GM21528 (cell line): ENCODE data around the gene AFDN.

ENCODE experiments used
- ATAC-seq: cut with Tn5 transposase; IDR thresholded peaks from one replicate; pipeline ENCODE4 v1.9.1; 2021; ENCODE audit warnings: mild to moderate bottlenecking, moderate library complexity; ENCODE audit not compliant: unreplicated experiment, low FRiP score

AFDN gene

DNA sequence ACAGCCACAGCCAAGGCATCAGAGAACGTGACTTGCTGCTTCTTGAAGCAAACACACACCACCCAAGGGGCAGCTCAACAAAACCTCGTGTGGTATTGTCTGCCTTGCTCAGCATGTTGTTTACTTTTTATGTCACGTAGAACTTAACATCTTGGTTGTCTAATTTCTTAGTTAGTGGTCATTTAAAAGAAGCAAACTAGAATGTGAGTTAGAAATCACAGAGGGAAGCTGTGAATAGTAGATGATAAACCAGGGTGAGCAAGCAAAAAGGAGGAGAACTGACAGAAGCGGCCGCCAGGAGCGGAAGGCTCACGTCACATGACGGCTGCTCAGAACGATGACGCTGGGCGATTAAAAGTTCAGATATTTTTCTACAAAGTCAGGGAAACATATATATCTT, 119.3 kb downstream of the AFDN start:
- no peak for ATAC-seq

DNA sequence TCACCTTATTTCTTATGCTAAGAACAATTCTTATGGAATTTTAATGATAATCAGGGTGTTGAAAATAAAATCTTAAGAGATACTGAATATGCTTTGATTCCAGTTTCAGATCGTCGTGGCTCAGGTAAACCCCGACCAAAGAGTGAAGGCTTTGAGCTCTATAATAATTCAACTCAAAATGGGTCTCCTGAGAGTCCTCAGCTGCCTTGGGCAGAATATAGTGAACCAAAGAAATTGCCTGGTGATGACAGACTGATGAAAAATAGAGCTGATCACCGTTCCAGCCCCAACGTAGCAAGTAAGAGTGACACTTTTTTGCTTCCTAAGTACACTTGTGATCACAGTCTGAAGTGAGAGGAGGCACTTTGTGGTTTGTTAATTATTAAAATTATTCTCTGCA, 119.9 kb downstream of the AFDN start:
- ATAC-seq, result no peak

DNA sequence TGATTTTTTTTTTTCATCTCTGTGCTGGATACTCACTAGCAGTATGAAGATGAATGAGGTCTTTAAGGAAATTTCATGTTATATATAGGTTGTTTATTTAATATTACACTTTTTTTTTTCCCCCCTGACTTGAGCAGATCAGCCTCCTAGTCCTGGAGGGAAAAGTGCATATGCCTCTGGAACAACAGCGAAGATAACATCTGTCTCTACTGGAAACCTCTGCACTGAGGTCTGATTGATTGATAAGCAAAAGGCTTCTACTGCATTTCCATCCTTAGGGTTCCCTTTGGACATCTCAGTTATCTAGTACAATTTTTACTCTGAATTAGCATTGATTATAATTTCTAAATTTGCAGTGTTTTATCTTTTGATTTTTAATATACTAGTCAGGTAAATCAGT, 121.0 kb downstream of the AFDN start:
- ATAC-seq, result no peak

DNA sequence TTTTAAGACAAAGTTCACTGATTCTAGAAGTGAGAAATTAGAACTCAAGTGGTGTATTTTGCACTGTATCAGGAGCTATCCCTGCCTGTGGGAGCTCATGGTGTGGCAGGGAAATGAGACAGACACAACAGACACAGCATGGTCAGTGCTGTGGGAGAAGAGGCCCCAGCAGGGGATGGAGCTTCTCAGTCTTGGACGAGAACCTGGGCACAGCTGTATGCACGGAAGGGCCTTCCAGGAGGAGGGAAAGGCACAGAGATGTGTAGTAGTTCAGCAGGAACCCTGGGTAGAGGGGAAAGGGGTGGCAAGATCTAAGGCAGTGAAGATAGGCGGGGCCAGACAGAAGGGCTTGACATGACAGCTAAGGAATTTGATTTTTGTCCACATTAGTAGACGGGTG, 122.0 kb downstream of the AFDN start:
- no peak for ATAC-seq

DNA sequence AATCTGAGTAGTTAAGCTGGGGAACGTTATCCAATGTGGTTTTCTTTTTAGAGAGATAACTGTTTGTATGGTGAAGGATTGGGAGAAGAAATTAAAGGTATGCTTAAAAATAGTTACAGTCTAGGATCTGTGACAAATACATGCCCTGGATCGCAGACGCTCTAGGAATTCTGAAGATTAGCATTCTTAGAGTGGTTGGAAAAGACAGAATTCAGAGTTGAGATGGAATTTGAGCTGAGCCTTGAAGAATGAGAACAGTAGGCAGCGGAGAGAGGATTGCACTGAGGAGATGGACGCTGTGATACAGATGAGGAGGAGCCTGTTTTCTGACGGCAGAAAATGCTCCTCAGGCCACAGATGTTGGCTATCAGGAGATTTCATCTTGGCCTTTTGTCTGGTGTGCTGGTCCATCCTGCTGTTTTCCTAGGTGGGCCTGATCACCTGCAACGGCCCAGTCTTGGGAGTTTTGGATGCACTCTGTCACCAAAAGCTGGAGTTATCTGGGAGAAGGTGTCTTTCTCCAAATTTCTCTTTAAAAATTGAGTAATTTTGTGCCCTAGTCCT, 122.5 kb downstream of the AFDN start:
- ATAC-seq, result no peak

DNA sequence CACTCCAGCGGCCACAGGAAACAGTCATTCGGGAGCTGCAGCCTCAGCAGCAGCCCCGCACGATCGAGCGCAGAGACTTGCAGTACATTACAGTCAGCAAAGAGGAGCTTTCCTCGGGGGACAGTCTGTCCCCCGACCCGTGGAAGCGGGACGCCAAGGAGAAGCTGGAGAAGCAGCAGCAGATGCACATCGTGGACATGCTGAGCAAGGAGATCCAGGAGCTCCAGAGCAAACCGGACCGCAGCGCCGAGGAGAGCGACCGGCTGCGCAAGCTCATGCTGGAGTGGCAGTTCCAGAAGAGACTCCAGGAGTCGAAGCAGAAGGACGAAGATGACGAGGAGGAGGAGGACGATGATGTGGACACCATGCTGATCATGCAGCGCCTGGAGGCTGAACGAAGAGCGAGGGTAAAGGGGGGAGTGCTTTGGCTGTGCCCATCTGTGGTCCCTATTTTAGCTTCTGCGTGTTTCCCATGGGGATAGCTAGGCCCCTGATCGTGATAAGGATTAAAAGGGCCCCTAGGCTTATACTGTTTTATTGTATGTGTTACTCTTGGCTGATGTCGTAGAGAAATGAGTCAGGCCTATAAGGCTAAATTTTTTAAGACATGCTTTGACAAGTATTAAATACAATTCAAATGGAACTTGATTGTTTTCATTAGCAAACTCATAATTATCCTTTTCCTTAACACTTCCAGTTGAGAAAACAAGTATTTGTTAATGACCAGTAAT, 125.2 kb downstream of the AFDN start:
- ATAC-seq, result no peak

DNA sequence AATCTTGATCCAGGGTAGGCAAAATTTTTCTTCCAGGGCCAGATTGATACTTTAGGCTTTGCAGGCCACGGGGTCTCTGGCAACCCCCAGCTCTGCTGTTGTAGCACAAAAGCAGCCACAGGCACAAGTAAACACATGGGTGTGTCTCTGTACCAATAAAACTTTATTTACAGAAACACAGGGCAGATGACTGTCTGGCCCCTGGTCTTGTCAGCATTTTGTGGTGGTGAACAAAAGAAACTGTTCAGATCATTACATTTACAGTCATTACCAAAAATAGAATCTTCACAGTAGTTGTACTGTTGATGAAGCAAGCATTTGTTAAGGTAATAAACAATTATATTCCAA, 125.8 kb downstream of the AFDN start:
- ATAC-seq, result no peak

DNA sequence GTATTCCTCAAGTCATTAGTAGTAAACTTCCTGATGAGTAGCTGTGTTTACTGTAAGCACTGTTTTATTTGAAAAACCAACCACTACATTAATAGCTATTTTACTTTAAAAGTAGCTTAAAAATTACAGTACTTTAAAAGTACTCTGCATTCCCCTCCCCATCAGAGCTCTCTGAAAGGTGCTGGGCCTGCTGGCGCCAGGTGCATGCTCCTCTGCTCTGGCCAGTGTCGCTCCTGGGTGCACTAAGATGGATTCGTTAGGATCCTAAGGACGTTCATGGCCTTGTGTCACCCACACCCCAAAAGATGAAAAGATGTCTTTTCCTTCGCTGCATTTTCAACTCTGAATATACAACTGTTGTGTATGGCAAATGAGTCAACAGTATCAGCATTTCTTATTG, 126.8 kb downstream of the AFDN start:
- no peak for ATAC-seq

DNA sequence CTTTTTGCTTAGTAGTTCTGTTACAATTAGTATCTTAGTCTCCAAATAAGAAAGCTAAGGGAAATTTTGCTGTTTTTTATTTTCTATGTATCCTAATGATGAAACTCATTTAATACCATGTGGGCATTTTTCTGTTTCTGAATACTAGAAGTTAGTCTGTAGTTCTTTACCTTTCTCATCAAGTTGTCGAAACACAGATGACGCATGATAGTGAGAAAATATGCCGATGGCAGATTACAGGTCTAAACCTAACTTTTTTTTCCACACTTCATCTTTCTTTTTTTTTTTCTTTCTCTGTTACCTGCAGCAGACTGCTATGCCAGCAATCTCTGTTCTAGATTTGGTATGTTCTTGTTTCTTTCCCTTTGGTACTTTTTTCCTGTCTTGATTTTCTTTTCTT, 127.4 kb downstream of the AFDN start:
- ATAC-seq, result no peak

DNA sequence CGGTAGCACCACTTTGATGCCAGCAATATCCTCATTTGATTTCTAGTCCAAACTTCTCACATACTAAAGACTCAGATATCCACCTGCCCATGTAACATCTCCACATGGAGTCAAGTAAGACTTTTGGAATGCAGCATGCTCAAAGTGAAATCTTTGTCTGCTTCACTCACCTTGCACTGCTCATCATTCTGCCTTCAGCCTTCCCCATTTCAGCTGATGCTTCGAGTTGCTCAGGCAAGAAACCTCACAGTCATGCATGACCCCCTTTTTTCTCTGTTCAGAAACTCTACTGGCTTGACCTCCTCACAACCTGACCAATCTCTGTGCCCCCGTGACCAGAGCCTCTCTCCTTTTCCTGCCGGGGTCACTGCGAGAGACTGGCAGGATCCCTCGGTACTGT, 129.8 kb downstream of the AFDN start:
- no peak for ATAC-seq

DNA sequence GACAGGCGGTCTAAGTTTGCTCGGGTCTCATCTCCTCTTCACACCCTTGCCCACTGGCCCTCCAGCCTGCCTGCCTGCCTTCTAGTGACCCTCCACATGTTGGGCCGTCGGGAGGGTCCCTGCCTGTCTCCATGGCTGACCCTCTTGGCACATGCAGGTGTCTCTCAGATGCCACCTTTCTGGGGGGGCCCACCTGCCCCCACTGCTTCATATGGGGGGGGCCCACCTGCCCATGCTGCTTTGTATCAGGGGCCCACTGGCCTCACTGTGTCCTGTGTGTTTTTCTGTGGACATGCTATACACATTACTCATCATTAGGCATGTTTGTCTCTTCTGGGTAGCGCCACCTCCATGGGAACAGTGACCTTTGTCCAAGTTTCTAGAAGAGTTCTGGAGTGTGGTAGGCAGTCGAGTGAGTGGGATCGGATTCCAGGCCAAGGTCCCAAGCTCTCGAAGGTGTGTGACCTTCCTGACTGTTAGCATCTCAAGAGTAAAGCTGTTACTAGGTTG, 130.3 kb downstream of the AFDN start:
- no peak for ATAC-seq

DNA sequence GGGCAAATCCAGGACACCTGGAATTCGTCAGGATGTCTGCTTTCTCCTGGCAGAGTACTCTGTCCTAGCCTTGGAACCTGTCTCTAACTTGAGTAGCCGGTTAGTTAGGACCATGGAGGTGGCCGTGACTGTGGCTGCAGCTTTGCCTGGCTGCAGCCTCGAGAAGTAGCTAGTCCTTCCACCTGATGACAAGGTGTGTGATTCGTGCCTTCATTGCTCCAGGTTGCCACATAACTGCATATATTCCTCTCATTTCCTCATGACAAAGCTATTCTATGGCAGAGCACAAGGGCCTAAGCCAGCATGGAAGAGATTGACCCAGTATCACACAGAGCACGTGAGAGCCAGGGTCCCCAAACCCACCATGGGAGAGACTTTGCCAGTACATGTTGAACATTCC, 130.9 kb downstream of the AFDN start:
- no peak for ATAC-seq

DNA sequence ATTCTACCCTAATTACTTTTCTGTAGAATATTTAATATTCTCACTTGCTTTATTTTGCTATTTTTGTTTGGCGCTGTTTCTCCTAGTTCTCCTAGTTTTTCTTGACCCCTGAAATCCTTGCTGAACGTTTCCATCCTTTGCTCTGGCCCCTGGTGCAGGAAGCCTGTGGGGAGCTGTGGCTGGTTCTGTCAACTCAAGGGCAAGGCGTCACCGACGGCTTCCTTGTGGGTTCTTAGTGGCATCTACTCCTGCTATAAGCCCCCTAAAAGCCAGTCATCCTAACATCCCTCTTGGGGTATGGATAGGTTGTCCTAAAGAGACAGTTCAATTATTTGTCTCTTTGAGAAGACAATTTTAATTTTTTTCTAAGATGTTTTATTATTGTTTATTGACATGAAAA, 133.9 kb downstream of the AFDN start:
- no peak for ATAC-seq

DNA sequence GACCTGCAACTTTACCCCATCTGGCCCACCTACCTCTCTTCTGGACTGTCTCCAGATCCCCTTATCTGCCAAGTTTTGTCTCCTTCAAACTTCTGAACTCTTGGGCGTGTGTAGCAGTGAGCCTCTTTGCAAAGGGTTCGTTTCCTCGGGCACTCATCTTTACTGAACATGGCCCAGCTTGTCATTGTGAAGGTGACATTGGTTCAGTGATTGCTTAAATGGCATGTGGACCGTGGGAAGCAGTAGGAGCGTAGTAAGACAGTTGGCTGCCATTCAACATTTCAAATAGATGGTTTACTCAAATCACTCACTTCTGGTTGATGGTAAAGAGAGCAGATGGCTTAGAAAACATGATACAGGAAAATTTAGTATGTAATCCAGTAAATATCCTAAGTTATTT, 136.0 kb downstream of the AFDN start:
- no peak for ATAC-seq

DNA sequence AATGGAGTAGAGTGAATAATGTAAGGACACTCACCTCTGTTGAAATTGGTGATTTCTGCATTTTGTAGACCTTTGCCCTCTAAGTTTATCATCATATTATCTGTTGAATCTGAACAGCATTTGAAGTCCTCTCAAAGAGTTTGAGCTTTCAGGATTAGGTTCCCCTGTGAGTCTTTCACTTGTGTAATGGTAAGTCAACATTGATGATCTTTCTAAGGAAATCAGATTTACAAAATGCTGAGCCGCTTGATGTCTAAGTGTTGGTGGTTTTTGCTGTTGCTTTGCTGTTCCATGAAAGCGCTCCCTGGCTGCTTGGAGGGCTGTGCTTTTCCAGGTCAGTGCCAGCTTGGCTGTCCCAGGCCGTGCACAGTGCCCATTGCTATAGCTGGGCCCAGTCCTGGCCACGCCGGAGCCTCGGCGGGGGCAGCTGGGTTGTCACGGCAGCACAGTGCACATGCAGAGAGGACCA, 136.9 kb downstream of the AFDN start:
- ATAC-seq, result no peak

DNA sequence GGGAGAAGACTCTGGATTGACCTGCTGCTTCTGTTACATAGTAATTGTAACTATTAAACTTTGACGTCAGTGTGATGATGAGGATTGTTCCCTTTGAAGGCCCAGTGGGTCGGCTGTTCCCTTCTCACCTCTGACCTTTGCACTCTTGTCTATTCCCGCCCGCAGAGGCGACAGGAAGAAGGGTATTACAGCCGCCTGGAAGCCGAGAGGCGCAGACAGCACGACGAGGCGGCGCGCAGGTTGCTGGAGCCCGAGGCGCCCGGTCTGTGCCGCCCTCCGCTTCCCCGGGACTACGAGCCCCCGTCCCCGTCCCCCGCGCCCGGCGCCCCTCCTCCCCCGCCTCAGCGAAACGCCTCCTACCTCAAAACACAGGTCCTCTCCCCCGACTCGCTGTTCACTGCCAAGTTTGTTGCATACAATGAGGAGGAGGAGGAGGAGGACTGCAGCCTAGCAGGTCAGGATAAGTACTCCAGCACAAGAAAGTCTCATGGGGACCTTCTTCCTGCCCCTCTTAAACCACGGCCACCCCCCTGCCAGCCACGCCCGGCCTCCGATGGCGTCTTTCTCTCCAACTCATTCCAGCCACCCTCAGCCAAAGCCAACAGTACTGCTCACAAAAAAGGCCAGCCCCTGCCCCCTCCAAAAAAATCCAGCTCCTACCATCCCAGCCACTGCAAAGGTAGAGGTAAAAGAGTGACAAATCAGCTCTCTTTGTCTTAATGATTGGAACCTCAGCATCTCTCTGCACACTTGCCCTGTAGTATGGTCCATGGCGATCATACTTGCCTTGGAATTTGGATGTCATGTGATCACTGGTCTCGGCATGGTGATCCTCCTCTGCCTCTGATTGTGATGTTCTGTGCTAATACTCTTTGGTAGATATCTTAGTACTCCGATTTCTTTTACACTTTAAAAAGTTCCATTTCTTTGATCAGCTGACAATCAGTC, 139.2 kb downstream of the AFDN start:
- no peak for ATAC-seq

DNA sequence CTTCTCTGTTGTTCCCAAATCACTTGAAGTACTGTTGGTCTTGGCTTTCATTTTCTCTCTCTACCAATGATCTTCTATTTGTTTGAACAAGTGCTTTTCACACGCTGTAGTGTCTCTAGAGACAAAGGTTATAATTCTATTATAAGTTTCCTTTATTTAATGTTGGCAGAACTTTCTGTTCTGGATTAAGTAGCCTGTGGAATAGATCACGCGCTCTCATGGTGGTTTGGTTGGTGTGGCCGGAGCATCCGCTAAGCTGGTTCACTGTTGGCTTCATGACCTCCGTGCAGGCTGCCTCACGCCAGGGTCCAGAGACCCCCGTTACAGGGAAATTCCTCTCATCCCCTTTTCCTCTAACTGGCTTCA, 139.8 kb downstream of the AFDN start:
- ATAC-seq, result no peak

DNA sequence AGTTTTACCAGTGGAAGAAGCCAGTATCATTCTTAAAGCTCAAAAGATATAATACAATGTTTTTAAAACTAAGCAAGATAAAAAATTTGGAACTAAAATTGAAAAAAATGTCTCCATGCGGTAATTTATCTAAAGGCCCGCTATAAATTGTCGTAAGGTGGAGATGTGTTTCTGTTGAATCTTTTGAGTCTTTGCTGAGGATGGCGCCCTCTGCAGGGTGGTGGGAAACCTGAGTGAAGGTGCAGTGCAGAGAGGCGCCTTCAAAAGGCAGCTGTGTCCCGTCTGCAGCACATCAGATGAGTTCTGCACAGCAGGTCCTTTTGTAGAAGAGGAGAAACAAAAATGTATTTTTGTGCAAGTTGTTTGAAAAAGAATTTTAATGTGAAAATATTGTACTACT, 141.4 kb downstream of the AFDN start:
- ATAC-seq, result no peak

DNA sequence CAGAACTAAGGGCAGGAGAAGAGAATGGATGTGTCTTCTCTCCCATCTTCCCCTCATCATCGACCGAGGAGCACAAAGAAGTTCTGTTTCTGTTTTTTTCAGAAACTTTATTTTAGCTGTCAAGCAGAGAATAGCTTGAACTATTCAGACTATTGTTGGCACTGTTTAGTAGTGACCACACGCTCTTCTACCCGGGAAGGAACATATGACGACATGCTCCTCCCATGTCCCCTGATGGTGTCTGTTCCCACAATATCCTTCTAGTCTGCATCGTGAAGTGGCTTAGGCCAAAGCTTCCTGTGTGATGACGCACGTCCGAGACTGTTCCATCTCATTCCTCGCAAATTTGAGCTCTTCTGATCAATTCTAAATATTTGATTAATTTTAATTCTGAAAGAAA, 143.5 kb downstream of the AFDN start:
- ATAC-seq, result no peak

DNA sequence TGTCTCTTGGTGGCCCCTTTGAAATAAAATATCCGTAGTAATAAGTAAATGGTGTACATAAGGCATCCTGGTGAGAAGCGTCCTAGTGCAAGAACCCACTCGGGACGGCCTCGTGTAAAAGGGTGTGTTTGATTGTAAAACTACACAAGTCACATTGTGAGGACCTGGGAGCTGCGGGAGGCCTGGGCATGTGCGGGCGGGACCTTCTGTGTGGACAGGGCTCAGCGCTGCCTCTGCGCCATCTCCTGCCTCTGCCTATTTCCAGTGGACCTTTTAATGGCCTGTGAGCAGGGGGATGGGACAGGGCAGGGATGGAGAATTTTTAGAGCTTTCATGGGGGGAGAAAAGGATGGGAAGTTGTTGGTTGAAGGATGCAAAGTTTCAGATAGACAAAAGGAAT, 145.5 kb downstream of the AFDN start:
- no peak for ATAC-seq

DNA sequence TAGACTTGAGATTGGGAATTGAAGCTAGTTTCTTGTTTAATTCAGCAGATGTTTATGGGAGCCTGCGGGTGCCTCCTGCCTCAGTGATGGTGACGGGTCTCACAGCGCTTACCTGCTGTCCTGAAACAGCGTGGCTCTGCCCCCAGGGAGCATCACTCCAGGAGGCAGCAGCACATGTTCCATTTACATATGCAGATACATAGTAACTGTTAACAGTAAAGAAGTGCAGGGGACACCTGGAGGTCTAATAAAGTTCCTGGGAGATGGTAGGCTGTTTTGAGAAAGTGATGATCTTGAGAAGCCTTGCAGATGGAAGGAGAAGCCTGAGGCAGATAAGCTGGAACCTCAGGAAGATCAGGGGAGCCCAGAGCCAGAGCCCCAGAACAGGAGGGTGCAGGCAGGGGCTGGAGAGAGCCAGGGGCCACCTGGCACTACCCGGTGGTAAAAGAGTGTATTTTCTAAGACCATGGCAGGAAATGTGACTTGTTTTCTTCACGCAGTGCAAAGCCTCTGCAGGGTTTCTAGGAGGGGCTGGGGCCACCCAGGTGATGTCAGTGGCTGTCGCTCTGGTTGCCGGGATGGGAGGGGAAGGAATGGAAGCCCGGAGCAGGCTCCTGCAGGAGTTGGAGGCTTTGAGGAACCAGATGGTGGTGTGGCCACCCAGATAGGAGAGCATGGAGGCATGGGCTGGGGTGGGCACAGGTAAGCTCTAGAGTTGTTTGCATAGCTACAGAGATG, 146.6 kb downstream of the AFDN start:
- no peak for ATAC-seq
